ENCODE results near the gene CDH23.

The CDH23 gene

DNA sequence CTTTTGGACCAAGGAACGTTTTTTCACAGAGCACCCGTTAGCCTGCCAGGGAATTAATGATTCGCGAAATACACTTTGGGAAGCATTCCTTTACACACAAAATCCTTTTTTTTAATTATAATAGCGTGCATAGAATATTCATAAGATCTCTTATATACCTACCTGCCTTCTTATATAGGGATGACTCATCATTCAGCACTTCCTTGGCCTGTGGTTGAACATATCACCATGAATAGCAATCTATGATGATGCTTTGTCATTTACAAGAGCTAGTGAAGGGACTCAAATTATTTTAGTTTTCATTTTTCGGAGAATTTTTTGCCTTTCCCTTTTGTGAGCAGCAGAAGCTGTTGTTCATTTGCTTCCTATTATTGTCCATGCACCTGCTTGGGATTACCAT lies 97.0 kb downstream of the CDH23 start:
- TF ChIP-seq, protein P1, sequence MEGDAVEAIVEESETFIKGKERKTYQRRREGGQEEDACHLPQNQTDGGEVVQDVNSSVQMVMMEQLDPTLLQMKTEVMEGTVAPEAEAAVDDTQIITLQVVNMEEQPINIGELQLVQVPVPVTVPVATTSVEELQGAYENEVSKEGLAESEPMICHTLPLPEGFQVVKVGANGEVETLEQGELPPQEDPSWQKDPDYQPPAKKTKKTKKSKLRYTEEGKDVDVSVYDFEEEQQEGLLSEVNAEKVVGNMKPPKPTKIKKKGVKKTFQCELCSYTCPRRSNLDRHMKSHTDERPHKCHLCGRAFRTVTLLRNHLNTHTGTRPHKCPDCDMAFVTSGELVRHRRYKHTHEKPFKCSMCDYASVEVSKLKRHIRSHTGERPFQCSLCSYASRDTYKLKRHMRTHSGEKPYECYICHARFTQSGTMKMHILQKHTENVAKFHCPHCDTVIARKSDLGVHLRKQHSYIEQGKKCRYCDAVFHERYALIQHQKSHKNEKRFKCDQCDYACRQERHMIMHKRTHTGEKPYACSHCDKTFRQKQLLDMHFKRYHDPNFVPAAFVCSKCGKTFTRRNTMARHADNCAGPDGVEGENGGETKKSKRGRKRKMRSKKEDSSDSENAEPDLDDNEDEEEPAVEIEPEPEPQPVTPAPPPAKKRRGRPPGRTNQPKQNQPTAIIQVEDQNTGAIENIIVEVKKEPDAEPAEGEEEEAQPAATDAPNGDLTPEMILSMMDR (IDR thresholded peaks at IDR 0.05; ENCODE audit: low read depth, low read length, missing control alignments), result no peak
- H3K4me3 ChIP-seq (ENCODE audit: low read depth, low read length), result no peak overlapping the region
- in situ Hi-C loops (cut with HindIII; ENCODE audit: low sequenced_read_pairs), result no loop called here
- DNase-seq (ENCODE audit: low read depth), result no peak

- in situ Hi-C loops (cut with HindIII; ENCODE audit: low sequenced_read_pairs), result no loop called here
- no peak for DNase-seq (ENCODE audit: low read depth)
- TF ChIP-seq, protein P1 (IDR thresholded peaks at IDR 0.05; ENCODE audit: low read depth, low read length, missing control alignments), result no peak
- H3K4me3 ChIP-seq (ENCODE audit: low read depth, low read length), result no peak overlapping the region
These were observed 97.8 kb downstream of the CDH23 start for GRCh38 chr10:71494476-71494875.

- H3K4me3 ChIP-seq (ENCODE audit: low read depth, low read length), result no peak overlapping the region
- TF ChIP-seq, protein P1 (IDR thresholded peaks at IDR 0.05; ENCODE audit: low read depth, low read length, missing control alignments), result no peak
- no peak for DNase-seq (ENCODE audit: low read depth)
- in situ Hi-C loops (cut with HindIII; ENCODE audit: low sequenced_read_pairs), result no loop called here
These were observed 98.3 kb downstream of the CDH23 start for GRCh38 chr10:71494980-71495381.

- TF ChIP-seq, protein P1 (IDR thresholded peaks at IDR 0.05; ENCODE audit: low read depth, low read length, missing control alignments), result no peak
- H3K4me3 ChIP-seq (ENCODE audit: low read depth, low read length), result no peak overlapping the region
- in situ Hi-C loops (cut with HindIII; ENCODE audit: low sequenced_read_pairs), result no loop called here
- no peak for DNase-seq (ENCODE audit: low read depth)
These were observed 100.4 kb downstream of the CDH23 start for GRCh38 chr10:71496927-71497762.

- in situ Hi-C loops (cut with HindIII; ENCODE audit: low sequenced_read_pairs), result no loop called here
- H3K4me3 ChIP-seq (ENCODE audit: low read depth, low read length), result no peak overlapping the region
- no peak for DNase-seq (ENCODE audit: low read depth)
- TF ChIP-seq, protein P1 (IDR thresholded peaks at IDR 0.05; ENCODE audit: low read depth, low read length, missing control alignments), result no peak
These were observed 101.1 kb downstream of the CDH23 start for GRCh38 chr10:71497763-71498326.

DNA sequence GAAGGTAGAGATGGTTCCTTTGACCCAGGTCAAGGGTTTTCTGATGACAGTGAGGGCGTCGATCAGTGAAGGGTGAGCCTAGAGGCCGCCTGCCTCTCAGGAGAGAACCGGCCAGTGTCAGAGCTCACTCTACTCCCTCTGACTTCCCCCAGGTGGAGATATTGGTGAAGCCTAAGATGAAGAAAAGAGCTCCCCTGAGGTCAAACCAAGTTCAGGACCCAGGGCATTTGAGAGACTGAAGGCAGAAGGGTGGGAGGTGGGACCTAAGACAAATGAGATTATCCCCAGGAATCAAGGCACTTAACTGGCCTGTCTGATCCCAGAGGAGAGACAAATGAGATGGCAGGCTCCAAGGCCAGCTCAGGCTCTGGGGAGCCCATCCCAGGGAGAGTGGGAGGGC lies 104.7 kb downstream of the CDH23 start:
- no peak overlapping the region for H3K4me3 ChIP-seq (ENCODE audit: low read depth, low read length)
- TF ChIP-seq, protein P1 (IDR thresholded peaks at IDR 0.05; ENCODE audit: low read depth, low read length, missing control alignments), result no peak
- in situ Hi-C loops (cut with HindIII; ENCODE audit: low sequenced_read_pairs), result no loop called here
- no peak for DNase-seq (ENCODE audit: low read depth)

All from astrocyte of the cerebellum (primary cell).